Muscle layer of duodenum (tissue), 2 donors: ENCODE results near the gene WDR33.
A peak's percentile ranks its signal among the peaks of the same experiment; 100 is the strongest.

Experiments
- H3K27ac ChIP-seq: one replicate; pipeline ENCODE4 v1.7.0; 2013; ENCODE audit warnings: mild to moderate bottlenecking, low read length
- H3K27me3 ChIP-seq: one replicate; pipeline ENCODE4 v1.7.0; 2013; ENCODE audit warnings: low read depth, mild to moderate bottlenecking, control low read depth, low read length
- H3K36me3 ChIP-seq, 2 donors: one replicate each; pipeline ENCODE4 v1.7.0; 2013; ENCODE audit warnings: low read length in 2 of 2, control low read depth in 1 of 2, mild to moderate bottlenecking in 1 of 2; ENCODE audit not compliant: insufficient read depth in 2 of 2, control insufficient read depth in 1 of 2
- H3K4me1 ChIP-seq, 2 donors: one replicate each; pipeline ENCODE4 v1.7.0; 2013; ENCODE audit warnings: low read length in 2 of 2, mild to moderate bottlenecking in 2 of 2, control low read depth in 1 of 2, moderate library complexity in 1 of 2; ENCODE audit not compliant: insufficient read depth in 2 of 2, control insufficient read depth in 1 of 2
- H3K4me3 ChIP-seq, 2 donors: one replicate each; pipeline ENCODE4 v1.7.0; 2013; ENCODE audit warnings: low read length in 2 of 2, low read depth in 1 of 2, mild to moderate bottlenecking in 1 of 2
- H3K9me3 ChIP-seq, 2 donors: one replicate each; pipeline ENCODE4 v1.7.0; 2013; ENCODE audit warnings: low read length in 2 of 2, control low read depth in 1 of 2, mild to moderate bottlenecking in 1 of 2; ENCODE audit not compliant: control insufficient read depth in 1 of 2
- donor health status: healthy.

The WDR33 gene

DNA sequence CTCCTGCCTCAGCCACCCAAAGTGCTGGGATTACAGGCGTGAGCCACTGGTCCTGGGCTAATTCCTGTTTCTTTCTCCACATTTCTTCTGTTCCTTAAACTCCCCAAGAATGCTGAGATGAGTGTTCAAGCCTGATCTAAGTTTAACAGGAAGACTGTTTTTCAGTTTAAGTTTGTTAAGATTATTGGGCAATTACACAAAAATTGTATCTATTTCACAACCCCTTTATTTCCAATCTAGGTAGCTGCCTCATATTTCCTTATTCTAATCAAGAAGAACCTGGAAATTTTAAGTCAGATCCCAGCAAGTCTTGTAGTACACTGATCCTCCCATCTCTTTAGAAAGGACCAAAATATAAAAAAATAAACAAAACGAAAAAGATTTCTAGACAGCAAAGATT, 98.0 kb downstream of the WDR33 start:
- Histone ChIP-seq H3K4me1 (peaks cover 3 to 7% of the 10 kb centered on the region in 2 donors), H3K27me3 (no peaks in the 10 kb centered on the region), H3K9me3 (no peaks in the 10 kb centered on the region), H3K27ac (no peak overlapping the region), H3K36me3 (peaks cover 17 to 47% of the 10 kb centered on the region in 2 donors), H3K4me3 (no peak overlapping the region)

DNA sequence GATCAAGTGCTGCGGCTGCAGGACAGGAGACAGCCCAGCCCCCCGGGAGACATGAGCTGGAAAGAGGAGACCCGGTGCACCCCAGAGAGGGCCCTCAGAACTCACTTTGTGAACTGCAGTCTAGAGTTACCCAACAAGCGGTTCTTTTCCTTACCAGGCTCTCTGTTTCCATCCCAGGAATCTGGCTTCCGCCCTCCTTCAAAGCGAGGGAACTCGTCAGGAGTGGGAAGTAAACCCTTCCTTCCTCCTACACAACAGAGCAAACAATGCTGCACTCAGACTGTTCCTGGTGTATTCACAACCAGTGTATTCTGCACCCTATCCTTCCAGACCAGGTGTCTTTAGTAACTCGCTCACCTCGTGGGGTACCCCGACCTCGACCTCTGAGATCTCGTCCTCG, 101.6 kb downstream of the WDR33 start:
- no peak overlapping the region for H3K4me3 ChIP-seq
- H3K27me3 ChIP-seq, result no peaks in the 10 kb centered on the region
- H3K4me1 ChIP-seq, result peaks cover 4 to 9% of the 10 kb centered on the region in 2 donors
- H3K36me3 ChIP-seq, result peaks cover 35 to 38% of the 10 kb centered on the region in 2 donors
- H3K9me3 ChIP-seq, result no peaks in the 10 kb centered on the region
- no peak overlapping the region for H3K27ac ChIP-seq

DNA sequence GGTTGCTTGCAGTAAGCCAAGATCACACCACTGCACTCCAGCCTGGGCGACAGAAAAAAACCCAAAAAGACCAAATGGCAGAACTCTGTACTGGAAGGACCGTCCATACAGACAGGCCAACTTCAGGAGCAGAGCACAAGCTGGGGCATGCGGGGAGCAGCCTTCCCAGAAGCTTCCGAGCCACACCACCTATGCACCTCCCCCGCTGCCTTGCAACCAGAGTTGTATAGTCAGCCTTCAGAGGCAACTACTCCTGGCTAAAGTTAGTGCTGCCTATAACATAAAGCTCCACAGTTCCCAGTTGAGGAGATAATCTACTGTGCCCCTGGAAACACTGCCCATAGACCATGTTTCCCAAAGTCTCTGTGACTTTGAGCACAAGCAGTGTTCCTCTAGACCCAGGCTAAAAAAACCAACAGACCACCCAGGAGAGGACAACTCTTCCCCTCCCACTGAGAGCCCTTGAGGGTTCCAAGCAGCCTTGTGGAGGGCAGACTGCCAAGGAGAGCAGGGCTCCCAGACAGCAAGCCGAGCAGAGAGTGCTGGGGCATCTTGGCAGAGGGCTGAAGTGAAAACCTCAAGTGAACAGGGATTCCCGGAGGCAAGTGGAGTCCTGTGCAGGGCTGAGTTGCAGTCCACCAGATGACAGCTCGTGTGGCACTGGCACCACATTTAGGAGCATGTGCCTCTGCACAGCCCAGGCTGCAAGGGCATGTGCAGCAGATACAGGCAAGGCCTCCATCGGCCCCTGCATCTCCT, 102.9 kb downstream of the WDR33 start:
- H3K27ac ChIP-seq, result no peak overlapping the region
- no peak overlapping the region for H3K4me3 ChIP-seq
- H3K4me1 ChIP-seq, result peaks cover 6 to 18% of the 10 kb centered on the region in 2 donors
- peaks cover 26 to 35% of the 10 kb centered on the region in 2 donors for H3K36me3 ChIP-seq
- no peaks in the 10 kb centered on the region for H3K27me3 ChIP-seq
- no peaks in the 10 kb centered on the region for H3K9me3 ChIP-seq

DNA sequence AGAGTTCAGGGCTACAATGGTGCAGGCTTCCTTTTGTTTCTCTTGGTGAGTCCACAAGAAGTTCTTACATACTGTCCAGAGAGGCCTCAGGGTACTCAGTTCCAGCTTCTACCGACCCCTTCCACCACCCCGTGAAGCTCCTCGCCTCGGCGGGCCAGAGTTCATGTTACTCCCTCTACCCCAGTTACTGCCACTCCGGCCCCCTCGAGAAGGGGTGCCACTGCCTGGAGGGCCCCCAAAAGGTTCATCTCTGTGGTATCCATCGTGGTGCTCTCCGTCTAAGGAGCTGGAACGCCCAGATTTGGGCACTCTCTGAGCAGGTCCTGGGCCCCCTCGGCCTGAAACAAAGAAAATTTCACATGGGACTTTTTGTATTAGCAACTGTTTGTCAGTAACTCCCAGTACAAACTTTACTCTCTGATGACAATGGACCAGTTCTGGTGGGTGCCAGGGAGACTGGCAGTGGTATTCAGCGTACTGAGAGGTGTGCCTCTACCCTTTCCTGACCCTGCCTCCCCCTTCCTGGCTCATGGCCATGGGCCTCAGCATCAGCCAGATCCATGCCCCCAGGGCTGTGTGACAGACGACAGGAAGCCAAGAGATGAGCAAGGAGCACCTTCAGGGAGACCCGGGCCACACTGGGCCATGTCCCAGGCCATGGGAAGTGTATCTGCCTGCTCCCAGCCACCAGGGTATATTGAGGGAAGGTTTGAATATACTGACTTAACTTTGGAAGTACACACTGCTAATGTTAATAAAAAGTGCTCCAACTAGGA, 104.6 kb downstream of the WDR33 start:
- no peaks in the 10 kb centered on the region for H3K27me3 ChIP-seq
- peaks cover 12 to 27% of the 10 kb centered on the region in 2 donors for H3K4me1 ChIP-seq
- no peak overlapping the region for H3K4me3 ChIP-seq
- H3K27ac ChIP-seq, result no peak overlapping the region
- peaks cover 26 to 35% of the 10 kb centered on the region in 2 donors for H3K36me3 ChIP-seq
- no peaks in the 10 kb centered on the region for H3K9me3 ChIP-seq

- Histone ChIP-seq H3K4me3 (no peak overlapping the region), H3K27ac (no peak overlapping the region), H3K27me3 (no peaks in the 10 kb centered on the region), H3K9me3 (no peaks in the 10 kb centered on the region), H3K36me3 (peaks cover 26 to 35% of the 10 kb centered on the region in 2 donors), H3K4me1 (peaks cover 15 to 30% of the 10 kb centered on the region in 2 donors)
Measured at GRCh38 chr2:127705391-127706065, 105.4 kb downstream of the WDR33 start.

GRCh38 chr2:127704641-127705390, 106.2 kb downstream of the WDR33 start:
- Histone ChIP-seq H3K27me3 (no peaks in the 10 kb centered on the region), H3K36me3 (peaks cover 26 to 35% of the 10 kb centered on the region in 2 donors), H3K9me3 (no peaks in the 10 kb centered on the region), H3K4me1 (peaks cover 17 to 32% of the 10 kb centered on the region in 2 donors), H3K4me3 (no peak overlapping the region), H3K27ac (no peak overlapping the region)

DNA sequence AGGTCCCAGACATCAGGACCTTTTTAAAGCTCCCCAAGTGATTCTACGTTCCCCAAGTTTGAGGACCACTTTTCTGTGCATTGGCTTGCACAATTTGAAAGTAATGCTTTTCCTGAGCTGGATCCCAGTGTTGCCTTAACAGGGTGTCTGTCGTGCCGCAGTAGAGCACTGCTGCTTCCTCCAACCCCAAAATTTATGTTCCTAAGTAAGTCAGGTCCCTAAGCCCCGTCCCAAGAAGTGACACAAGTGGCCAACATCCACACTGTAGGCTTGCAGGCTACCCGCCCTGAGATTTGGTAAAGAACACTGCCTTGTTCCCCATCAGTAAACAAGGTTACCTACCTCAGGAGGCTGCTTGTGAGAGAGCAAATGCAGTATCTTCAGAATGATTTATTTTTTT, 107.7 kb downstream of the WDR33 start:
- Histone ChIP-seq H3K4me3 (peak overlapping the region in 1 of 2 donors; percentile 72), H3K27ac (no peak overlapping the region), H3K9me3 (no peaks in the 10 kb centered on the region), H3K27me3 (no peaks in the 10 kb centered on the region), H3K4me1 (peaks cover 17 to 28% of the 10 kb centered on the region in 2 donors), H3K36me3 (peaks cover 12 to 21% of the 10 kb centered on the region in 2 donors)

DNA sequence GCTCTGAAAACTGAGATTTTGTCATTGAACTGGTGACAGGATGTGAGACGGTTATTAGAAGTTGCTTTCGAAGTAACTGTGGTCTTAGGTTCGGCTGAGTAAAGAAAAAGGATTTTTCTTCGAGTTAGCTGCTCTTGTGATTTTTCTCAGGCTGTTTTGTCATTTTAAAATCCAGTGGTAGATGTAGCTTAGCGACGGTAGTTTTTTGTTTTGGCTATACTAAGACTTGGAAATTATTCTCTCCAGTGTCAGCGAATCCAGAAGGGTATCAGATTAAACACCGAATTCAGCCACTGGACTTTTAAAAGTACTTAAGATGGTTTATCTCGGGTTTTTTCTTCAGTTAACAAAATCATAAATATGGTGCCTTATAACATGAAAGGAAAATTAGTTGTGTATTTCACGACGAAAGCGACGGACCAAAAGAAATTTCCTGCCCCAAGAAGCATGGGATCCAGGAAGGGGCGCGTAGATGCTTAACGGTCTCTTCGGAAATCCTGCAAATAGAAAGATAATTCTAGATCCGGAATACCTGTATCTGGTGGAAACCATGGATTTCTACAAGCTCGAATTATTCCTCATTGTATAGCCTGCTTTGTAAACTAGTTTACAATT, 108.5 kb downstream of the WDR33 start:
- peak overlapping the region; percentile 60 to 72 for H3K4me3 ChIP-seq
- H3K4me1 ChIP-seq, result peaks cover 14 to 22% of the 10 kb centered on the region in 2 donors
- H3K36me3 ChIP-seq, result peaks cover 9 to 17% of the 10 kb centered on the region in 2 donors
- H3K27me3 ChIP-seq, result no peaks in the 10 kb centered on the region
- H3K27ac ChIP-seq, result peak overlapping the region; percentile 60
- H3K9me3 ChIP-seq, result no peaks in the 10 kb centered on the region

DNA sequence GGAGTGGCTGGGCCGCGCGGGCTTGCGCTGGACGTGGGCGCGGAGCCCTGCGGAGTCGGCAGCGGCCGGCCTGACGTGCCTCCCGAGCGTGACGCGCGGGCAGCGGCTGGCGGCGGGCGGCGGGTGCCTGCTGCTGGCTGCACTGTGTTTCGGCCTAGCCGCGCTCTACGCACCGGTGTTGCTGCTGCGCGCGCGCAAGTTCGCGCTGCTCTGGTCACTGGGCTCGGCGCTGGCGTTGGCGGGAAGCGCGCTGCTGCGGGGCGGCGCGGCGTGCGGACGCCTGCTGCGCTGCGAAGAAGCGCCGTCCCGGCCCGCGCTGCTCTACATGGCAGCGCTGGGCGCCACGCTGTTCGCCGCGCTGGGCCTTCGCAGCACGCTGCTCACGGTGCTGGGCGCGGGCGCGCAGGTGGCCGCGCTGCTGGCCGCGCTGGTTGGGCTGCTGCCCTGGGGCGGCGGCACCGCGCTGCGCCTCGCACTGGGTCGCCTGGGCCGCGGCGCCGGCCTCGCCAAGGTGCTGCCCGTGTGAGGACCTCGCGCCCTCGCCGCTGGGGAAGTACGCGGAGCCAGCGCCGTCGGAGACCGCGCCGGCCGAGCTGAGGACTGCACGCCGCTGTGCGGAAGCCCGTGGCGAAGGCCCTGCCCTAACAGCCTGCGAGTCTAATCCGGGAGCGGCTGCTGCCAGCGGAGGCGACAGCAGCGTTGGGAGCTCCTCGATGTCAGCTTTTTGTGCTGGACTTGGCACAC, 109.1 kb downstream of the WDR33 start:
- Histone ChIP-seq H3K27ac (peak overlapping the region; percentile 86), H3K4me3 (peak overlapping the region; percentile 69 to 72), H3K27me3 (no peaks in the 10 kb centered on the region), H3K9me3 (no peaks in the 10 kb centered on the region), H3K4me1 (peaks cover 14 to 22% of the 10 kb centered on the region in 2 donors), H3K36me3 (peaks cover 9 to 16% of the 10 kb centered on the region in 2 donors)

GRCh38 chr2:127701193-127701650, 109.7 kb downstream of the WDR33 start, which contains the start of gene SFT2D3:
SFT2D3 (plus strand) TSS chr2:127701497; CDS start chr2:127701529, 32 bp downstream.
- Histone ChIP-seq H3K27ac (peak within 1 kb of the TSS; percentile 86), H3K9me3 (no peaks in the 10 kb centered on the region), H3K4me1 (peaks cover 14 to 22% of the 10 kb centered on the region in 2 donors), H3K4me3 (peak within 1 kb of the TSS; percentile 69 to 72), H3K27me3 (no peaks in the 10 kb centered on the region), H3K36me3 (peaks cover 7 to 11% of the 10 kb centered on the region in 2 donors)
